DND-41 (cell line): Measurements from ENCODE around the gene CXCL9.

Experiments
- CTCF ChIP-seq: IDR thresholded peaks from 2 replicates; pipeline ENCODE4 v1.5.1; 2012; ENCODE audit warnings: borderline replicate concordance, low read length, moderate library complexity, mild to moderate bottlenecking; ENCODE audit not compliant: poor library complexity, severe bottlenecking; ENCODE audit errors: extremely low read depth
- EZH2 ChIP-seq: IDR thresholded peaks from 3 replicates; pipeline ENCODE4 v1.6.1; 2012; ENCODE audit warnings: borderline replicate concordance, low read depth, mild to moderate bottlenecking, moderate library complexity, low read length, inconsistent platforms; ENCODE audit not compliant: severe bottlenecking

- TF ChIP-seq CTCF (no peak), EZH2 (no peak)
These were observed 9.1 kb upstream of the CXCL9 start for GRCh38 chr4:76016393-76016792.
